ENCODE data around the gene QRICH1.
A peak's percentile ranks its signal among the peaks of the same experiment; 100 is the strongest.

Gene QRICH1

DNA sequence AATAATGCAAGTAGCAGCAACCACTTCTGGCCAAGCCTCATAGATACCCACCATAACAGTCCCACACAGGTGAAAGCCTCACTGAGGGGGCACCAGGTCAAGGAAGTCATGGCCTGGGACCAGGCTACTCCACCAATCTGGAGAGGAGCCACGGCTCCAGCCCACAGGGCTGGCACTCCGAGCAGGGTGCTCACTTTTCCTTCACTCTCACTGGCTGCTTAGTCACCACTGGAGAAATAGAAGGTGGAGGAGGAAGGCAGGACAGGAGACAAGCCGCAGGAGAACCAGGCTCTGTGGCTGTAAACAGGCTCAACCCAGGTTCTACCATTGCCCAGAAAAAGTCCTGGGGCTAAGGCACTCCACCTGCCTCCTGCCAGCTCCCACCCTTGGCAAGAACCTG lies 25.6 kb upstream of the QRICH1 start:
- DNase-seq: no peak

- no peak for DNase-seq
These were observed 25.2 kb upstream of the QRICH1 start for GRCh38 chr3:49119036-49119435.

DNA sequence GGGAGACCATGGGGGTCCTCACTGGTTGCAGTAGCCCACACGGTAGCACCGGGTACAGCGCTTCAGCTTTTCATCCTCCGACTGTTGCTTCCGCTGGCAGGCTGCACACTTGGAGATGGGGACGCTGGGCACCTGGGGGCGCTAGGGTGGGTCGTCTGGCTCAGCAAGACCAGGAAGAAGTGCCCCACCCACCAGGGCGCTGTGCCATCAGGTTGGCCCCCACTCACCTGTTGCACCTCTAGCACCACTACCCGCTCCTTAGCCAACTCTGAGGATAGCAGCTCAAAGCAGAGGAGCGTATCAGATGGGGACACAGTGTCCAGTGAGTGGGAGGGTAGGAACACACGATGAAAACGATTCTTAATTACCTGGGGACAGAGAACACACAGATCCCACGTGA lies 18.4 kb upstream of the QRICH1 start:
- DNase-seq: no peak

- DNase-seq: no peak
These were observed 17.5 kb upstream of the QRICH1 start for GRCh38 chr3:49111347-49111746.

GRCh38 chr3:49110780-49111179 lies 16.9 kb upstream of the QRICH1 start:
- DNase-seq: no peak

DNA sequence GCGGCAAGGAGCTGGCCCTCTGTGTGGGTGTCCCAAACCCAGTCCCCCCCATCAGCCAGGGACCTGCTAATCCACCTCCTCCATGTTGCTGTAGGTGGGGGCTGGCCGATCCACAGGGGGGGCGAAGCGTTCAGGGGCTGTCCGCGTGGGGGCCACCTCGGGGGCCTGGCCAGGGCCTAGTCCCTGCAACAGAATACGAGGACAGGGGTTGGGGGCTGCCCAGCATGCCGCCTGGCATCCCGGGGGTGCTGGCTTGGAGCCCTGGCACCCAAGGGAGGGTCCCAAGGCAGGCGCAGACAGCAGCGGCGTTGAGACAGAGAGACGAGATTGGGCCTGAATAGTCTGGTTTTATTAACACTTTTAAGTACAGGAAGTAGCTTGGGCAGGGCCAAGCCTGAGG lies 14.5 kb upstream of the QRICH1 start:
- no peak for DNase-seq

DNA sequence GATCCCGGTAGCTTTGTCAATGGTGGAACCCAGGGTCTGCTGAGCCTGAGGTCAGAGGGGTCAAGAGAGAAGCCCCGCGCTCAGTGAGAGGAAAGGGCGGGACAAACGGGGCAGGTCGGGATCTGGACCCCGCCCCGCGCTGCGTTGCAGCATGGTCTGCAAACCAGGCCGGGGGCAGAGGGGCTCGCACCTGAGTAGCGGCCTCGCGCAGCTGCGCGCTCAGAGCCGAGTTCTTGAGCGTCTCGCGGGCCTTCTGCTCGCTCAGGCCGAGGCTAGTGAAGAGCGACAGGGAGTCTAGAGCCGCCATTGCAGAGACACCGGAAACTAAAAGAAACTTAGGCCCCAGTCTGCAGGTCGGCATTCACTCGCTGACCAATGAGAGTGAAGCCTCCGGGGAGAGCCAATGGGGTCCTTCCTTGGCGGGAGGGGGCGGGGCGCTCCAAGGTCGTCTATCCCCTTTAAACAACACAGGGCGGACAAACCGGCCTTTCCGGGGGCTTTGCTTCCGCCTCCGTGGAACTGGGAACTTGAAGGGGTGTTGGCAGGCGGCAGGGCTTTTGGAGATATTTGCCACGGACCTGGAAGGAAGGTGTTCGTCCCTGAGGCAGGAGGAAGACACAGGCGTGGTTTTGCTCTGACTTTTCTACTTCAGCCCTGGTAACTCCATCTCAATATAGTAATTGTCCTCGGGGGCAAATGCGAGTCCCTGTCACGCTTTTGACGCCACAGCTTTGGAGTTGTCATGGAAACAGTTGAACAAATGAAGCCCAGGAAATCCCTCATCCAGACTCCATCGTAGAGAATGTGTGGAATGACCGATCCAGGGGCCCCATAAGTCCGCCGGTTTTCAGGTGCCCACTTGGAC lies 10.8 kb upstream of the QRICH1 start, which contains the start of gene QARS1:
Gene QARS1, minus strand, starts transcription at position 331 of the 865 bp plus-strand sequence. Its CDS starts 24 bp downstream, at position 307.
- peak; percentile 69 for DNase-seq

GRCh38 chr3:49104052-49104426 lies 10.2 kb upstream of the QRICH1 start:
- DNase-seq: no peak

DNA sequence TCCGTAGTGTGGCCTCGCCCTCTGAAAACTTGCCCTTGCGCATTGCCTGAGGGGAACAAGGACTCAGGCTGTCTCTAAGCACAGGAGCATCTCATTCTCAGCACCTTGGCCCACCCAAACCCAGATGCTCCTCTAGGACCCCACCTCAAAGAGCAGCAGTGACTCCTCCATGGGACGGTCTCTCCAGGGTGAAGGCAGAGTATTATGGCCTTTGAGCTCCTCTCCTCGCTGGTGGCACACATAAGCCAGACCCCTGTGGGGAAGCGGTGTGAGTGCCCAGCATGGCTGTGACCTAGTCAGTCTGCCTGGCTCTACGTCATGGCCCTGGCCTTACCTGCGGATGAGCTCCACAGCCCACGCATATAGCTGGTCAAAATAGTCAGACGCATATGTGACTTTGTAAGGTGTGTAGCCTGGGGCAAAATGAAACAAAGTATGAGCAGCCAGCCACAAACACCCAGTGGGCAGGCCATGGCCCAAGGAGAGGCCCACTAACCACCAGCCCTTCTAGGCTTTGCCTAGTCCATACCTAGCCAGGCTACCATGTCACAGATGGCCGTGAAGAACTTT lies 6.3 kb upstream of the QRICH1 start:
- no peak for DNase-seq

GRCh38 chr3:49098910-49099630 lies 5.2 kb upstream of the QRICH1 start:
- DNase-seq: no peak

GRCh38 chr3:49098429-49098828 lies 4.6 kb upstream of the QRICH1 start:
- no peak for DNase-seq

DNA sequence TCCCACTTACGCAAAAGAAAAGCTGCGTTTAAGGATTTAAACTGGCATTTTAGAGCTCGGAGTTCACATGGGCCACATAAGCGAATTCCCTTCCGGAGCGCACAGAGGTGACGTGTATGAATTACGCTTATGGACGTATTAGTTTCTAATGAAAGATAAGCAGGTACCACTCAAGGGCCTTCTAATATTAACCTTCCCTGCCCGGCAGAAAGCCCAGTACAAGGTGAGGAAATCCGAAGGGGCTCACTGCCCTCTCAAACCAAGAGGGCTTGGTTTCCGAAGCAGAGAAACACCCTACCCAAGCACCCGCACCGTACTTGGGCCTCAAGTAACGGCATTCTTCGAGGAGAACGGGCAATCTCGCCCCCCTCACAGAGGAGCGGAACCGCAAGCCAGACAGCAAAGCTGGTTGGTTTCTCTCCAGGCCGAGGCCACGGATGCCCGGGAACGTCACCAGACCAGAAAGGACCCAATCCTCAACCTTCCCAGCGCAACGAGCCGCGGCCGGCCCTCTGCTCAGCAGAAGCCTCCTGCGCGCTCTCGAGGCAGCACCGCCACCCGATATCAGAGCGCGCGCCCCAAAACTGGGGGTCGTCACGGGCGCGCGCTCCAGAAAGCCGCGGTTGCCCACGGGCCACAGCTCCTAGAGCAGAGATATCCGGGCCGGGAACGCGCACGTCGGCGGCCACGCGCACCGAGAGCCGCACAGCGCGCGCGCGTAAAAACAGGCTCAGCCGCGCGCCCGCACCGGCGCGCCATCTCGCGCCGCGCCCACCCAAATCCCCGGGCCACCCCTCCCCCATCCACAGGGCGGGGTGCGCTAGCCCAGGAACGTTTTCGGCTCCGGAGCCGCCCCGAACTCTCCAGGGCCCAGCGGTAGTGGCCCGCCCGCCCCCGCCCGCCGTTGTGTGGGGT lies 676 bp downstream of the QRICH1 start:
- DNase-seq: peak; percentile 22

DNA sequence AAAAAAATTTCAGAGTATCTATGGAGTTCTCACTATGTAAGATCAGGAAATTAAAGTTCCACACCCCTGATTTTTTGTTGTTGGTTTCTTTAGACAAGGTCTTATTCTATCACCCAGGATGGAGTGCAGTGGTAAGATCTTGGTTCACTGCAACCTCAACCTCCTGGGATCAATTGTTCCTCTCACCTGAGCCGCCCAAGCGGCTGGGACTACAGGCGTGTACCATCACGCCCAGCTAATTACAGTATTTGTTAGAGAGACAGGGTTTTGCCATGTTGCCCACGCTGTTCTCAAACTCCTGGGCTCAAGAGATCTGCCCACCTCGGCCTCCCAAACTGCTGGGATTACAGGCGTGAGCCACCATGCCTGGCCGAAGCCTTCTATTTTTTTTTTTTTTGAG lies 12.4 kb downstream of the QRICH1 start:
- no peak for DNase-seq

- no peak for DNase-seq
These were observed 14.6 kb downstream of the QRICH1 start for GRCh38 chr3:49079270-49079669.

GRCh38 chr3:49076646-49077045 lies 17.2 kb downstream of the QRICH1 start:
- no peak for DNase-seq

DNA sequence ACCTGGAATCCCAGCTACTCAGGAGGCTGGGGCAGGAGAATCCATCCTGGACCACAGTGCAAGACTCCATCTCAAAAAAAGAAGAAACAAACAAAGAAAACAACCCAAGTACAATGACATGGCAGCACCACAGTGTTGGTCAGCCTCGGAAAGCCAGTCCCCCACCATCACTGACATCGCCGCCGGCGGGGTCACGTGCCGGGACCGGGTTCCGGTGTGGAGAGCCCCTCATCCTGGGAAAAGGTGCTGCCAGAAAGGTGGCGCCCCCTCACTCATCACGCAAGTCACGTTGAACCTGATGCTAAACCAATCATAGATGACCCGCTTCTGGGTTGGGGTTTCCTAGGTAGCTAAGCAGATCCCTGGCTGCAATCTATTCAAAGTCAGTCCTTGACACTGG lies 17.8 kb downstream of the QRICH1 start:
- DNase-seq: no peak

DNA sequence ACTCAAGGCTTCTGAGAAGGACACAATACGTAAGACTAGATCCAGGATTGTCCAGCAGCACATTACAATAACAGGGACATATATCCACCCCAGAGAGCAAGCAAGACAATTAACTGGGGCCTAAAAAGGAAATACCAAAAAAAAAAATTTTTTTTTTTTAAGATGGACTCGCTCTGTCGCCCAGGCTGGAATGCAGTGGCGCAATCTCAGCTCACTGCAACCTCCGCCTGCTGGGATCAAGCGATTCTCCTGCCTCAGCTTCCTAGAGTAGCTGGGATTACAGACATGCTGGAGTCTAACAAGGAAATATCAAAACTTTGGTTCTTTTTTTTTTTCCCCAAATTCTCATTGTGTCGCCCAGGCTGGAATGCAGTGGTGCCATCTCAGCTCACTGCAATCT lies 35.9 kb downstream of the QRICH1 start:
- DNase-seq: no peak

- DNase-seq: no peak
These were observed 36.6 kb downstream of the QRICH1 start for GRCh38 chr3:49057268-49057667.

DNA sequence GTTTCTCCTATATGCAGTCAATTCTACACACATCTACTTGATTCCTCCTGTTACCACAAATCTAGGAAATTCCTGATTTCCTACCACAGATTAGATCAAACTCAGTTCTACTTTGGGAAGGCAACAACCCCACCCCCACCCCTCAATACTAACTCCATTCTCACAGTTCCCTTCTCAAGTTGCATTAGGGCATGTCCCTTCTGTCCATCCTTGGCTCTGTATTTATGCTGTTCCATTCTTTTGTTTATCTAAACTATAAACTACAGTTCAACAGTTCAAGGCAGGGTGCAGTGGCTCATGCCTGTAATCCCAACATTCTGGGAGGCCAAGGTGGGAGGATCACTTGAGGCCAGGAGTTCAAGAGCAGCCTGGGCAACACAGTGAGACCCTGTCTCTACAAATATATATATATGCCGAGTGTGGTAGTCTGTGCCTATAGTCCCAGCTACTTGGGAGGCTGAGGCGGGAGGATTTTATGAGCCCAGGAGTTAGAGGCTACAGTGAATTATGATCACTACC lies 39.5 kb downstream of the QRICH1 start:
- DNase-seq: no peak

GRCh38 chr3:49053543-49053942 lies 40.3 kb downstream of the QRICH1 start:
- no peak for DNase-seq

GRCh38 chr3:49035281-49035680 lies 58.6 kb downstream of the QRICH1 start:
- DNase-seq: no peak

DNA sequence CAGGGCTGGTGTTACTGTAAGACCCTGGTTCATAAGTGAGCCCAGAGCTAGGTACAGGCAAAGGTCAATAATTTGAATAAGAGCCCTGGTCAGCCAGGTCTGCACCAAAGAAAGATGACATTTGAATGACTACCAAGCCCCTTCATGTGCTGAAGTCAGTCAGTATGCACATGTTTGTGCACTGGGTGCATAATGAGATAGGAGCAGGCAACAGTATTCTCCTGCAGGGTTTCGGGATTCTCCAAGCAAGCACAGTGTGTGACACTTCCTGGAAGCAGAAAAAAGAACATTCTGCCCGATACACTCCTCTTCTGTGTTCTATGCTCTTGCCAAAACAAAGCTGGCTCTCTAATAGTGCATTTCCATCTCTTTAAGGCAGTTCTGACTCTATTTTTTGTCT lies 59.2 kb downstream of the QRICH1 start:
- DNase-seq: no peak

All from NCI-H1092 (cell line).